Hepatocyte (in vitro differentiated cells): ENCODE data around the gene TM7SF3.

Source experiments
- EZH2 ChIP-seq: fragments of 200-600 bp; sonication (generic); IDR thresholded peaks from 2 replicates; pipeline ENCODE4 v1.6.1; 2016; ENCODE audit warnings: antibody characterized with exemption, mild to moderate bottlenecking, borderline replicate concordance
- TF ChIP-seq, protein P1 (sequence below): fragments of 200-600 bp; sonication (generic); IDR thresholded peaks from 2 replicates; pipeline ENCODE4 v1.5.1; 2016; ENCODE audit warnings: antibody characterized with exemption, mild to moderate bottlenecking; ENCODE audit not compliant: poor library complexity

DNA sequence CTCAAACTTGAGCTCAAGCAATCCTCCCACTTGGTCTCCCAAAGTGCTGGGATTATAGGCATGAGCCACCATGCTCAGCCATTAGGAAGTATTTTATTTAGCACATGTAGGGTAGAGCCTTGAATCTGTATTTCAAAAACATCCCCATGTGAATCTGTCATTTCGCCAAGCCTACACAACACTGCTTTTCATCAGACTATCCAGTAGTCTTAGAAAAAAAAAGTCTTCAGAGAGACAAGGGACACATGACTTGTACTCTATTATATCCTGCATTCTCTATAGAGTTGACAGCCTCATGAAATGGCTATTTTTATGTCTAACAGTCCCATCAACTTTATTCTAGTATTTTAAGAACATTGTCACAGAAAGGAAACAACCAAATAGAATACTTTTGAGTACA lies 35.4 kb downstream of the TM7SF3 start:
- TF ChIP-seq, protein P1, sequence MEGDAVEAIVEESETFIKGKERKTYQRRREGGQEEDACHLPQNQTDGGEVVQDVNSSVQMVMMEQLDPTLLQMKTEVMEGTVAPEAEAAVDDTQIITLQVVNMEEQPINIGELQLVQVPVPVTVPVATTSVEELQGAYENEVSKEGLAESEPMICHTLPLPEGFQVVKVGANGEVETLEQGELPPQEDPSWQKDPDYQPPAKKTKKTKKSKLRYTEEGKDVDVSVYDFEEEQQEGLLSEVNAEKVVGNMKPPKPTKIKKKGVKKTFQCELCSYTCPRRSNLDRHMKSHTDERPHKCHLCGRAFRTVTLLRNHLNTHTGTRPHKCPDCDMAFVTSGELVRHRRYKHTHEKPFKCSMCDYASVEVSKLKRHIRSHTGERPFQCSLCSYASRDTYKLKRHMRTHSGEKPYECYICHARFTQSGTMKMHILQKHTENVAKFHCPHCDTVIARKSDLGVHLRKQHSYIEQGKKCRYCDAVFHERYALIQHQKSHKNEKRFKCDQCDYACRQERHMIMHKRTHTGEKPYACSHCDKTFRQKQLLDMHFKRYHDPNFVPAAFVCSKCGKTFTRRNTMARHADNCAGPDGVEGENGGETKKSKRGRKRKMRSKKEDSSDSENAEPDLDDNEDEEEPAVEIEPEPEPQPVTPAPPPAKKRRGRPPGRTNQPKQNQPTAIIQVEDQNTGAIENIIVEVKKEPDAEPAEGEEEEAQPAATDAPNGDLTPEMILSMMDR = no peak
- TF ChIP-seq EZH2 = no peak
